ENCODE results near the gene CARD14.

DNA sequence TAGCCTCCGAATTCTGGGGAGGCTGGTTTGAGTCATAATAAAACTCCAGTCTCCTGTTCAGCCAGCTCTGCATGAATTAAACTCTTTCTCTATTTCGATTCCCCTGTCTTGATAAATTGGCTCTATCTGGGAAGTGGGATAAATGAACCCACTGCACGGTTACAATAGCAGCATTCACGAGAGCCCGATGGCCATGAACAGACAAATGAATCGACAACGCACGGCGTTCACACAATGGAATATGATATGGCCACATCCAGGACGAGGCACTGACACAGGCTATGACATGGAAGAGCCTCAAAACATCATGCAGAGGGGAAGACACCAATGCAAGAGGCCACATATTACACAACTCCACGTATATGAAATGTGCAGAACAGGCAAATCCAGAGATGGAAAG lies 5.6 kb upstream of the CARD14 start:
- TF ChIP-seq, protein P1, sequence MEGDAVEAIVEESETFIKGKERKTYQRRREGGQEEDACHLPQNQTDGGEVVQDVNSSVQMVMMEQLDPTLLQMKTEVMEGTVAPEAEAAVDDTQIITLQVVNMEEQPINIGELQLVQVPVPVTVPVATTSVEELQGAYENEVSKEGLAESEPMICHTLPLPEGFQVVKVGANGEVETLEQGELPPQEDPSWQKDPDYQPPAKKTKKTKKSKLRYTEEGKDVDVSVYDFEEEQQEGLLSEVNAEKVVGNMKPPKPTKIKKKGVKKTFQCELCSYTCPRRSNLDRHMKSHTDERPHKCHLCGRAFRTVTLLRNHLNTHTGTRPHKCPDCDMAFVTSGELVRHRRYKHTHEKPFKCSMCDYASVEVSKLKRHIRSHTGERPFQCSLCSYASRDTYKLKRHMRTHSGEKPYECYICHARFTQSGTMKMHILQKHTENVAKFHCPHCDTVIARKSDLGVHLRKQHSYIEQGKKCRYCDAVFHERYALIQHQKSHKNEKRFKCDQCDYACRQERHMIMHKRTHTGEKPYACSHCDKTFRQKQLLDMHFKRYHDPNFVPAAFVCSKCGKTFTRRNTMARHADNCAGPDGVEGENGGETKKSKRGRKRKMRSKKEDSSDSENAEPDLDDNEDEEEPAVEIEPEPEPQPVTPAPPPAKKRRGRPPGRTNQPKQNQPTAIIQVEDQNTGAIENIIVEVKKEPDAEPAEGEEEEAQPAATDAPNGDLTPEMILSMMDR (IDR thresholded peaks at IDR 0.05), result no peak
- no peak for TF ChIP-seq POLR2A (IDR thresholded peaks at IDR 0.05)
